Endothelial cell of umbilical vein (primary cell): ENCODE results near the gene GTSF1L. TPM values are rescaled to one million over a fixed set of nuclear protein-coding genes. Genes with fewer than 3 reads are reported as not detected.

Experiments used
- BruUV-seq: library from RNA; stranded (reverse); fragments of 400-500 nt; replicated peaks from 2 replicates; lab custom pipeline; 2021; lab: Mats Ljungman, UMichigan
- CTCF ChIA-PET: fragments of 300-600, 350-600 bp; sonication (Branson Sonifier 250); formaldehyde crosslinking; loops from one replicate; lab custom pipeline; 2021; ENCODE audit warnings: antibody characterized with exemption, inconsistent platforms; lab: Charles Lee
- POLR2A ChIA-PET: fragments of 300-600, 350-600 bp; sonication (Branson Sonifier 250); formaldehyde crosslinking; loops from one replicate; lab custom pipeline; 2021; ENCODE audit warnings: antibody characterized with exemption, inconsistent platforms; lab: Charles Lee
- DNase-seq: peaks from one replicate; pipeline ENCODE4 v3.0.0-alpha.2; 2011; ENCODE audit warnings: low read depth, low spot score
- FAIRE-seq: peaks from 2 replicates; lab custom pipeline; 2011; peaks lifted over from hg19 to GRCh38; lab: Jason Lieb, UNC
- H2AFZ ChIP-seq: 2 replicates; pipeline ENCODE4 v1.6.0; 2012; ENCODE audit warnings: low read depth, low read length, control low read depth, inconsistent platforms
- H3K27ac ChIP-seq: 2 replicates; pipeline ENCODE4 v1.5.1; 2011; ENCODE audit warnings: low read depth, mild to moderate bottlenecking, control low read depth, low read length, moderate library complexity; ENCODE audit not compliant: insufficient read depth
- H3K27me3 ChIP-seq, 2 experiments: 2 replicates each; pipeline versions ENCODE4 v1.6.0 to v1.6.1; 2011; ENCODE audit warnings: low read length in 2 of 2, mixed read lengths in 1 of 2; ENCODE audit not compliant: control insufficient read depth in 2 of 2, insufficient read depth in 2 of 2
- H3K36me3 ChIP-seq, 2 experiments: 2 replicates in 1 of 2; 3 replicates in 1 of 2; pipeline ENCODE4 v1.5.1; 2011; ENCODE audit warnings: low read length in 2 of 2, mild to moderate bottlenecking in 1 of 2, moderate library complexity in 1 of 2; ENCODE audit not compliant: control insufficient read depth in 2 of 2, insufficient read depth in 2 of 2; ENCODE audit errors: extremely low read depth in 1 of 2
- H3K4me1 ChIP-seq: 3 replicates; pipeline ENCODE4 v1.5.1; 2011; ENCODE audit warnings: mild to moderate bottlenecking, low read length; ENCODE audit not compliant: control insufficient read depth, insufficient read depth; ENCODE audit errors: extremely low read depth
- H3K4me2 ChIP-seq: 2 replicates; pipeline ENCODE4 v1.6.1; 2011; ENCODE audit warnings: low read length, control low read depth, mixed read lengths; ENCODE audit not compliant: insufficient read depth
- H3K4me3 ChIP-seq, 3 experiments: fragments of 200-600 bp in 1 of 3; sonication (generic), shearing (Covaris generic) in 1 of 3; replicated peaks in 1 of 3; 2 replicates each; pipeline ENCODE4 v1.5.1; 2011 to 2016; ENCODE audit warnings: control low read depth in 3 of 3, low read length in 3 of 3, mild to moderate bottlenecking in 2 of 3, inconsistent platforms in 1 of 3, low read depth in 1 of 3, moderate library complexity in 1 of 3; ENCODE audit not compliant: insufficient read depth in 1 of 3
- H3K79me2 ChIP-seq: 2 replicates; pipeline ENCODE4 v1.6.0; 2012; ENCODE audit warnings: low read length, inconsistent platforms; ENCODE audit not compliant: control insufficient read depth, insufficient read depth
- H3K9ac ChIP-seq: replicated peaks from 2 replicates; pipeline ENCODE3; 2011; ENCODE audit warnings: low read length, control low read depth; ENCODE audit not compliant: insufficient read depth; ENCODE audit errors: extremely low read depth
- H3K9me1 ChIP-seq: replicated peaks from 3 replicates; pipeline ENCODE4 v1.6.0; 2011; ENCODE audit warnings: mild to moderate bottlenecking, low read length; ENCODE audit not compliant: control insufficient read depth, insufficient read depth; ENCODE audit errors: extremely low read depth
- H3K9me3 ChIP-seq: replicated peaks from 2 replicates; pipeline ENCODE4 v1.5.1; 2012; ENCODE audit warnings: low read length, inconsistent platforms; ENCODE audit not compliant: control insufficient read depth, insufficient read depth
- H4K20me1 ChIP-seq: replicated peaks from 2 replicates; pipeline ENCODE3; 2011; ENCODE audit warnings: mild to moderate bottlenecking, low read length; ENCODE audit not compliant: control insufficient read depth, insufficient read depth; ENCODE audit errors: extremely low read depth
- EZH2 ChIP-seq: IDR thresholded peaks from 2 replicates; pipeline ENCODE4 v1.6.1; 2012; ENCODE audit warnings: borderline replicate concordance, low read depth, mild to moderate bottlenecking, moderate library complexity, low read length, inconsistent platforms; ENCODE audit not compliant: severe bottlenecking
- FOS ChIP-seq: IDR thresholded peaks from 2 replicates; pipeline ENCODE4 v1.6.1; 2011; ENCODE audit warnings: mild to moderate bottlenecking, low read length, moderate library complexity, borderline replicate concordance; ENCODE audit not compliant: insufficient read depth
- GATA2 ChIP-seq: IDR thresholded peaks from 2 replicates; pipeline ENCODE4 v1.7.0; 2011; ENCODE audit warnings: low read depth, mild to moderate bottlenecking, moderate library complexity, mixed read lengths, low read length; ENCODE audit not compliant: insufficient read length, insufficient read depth
- JUN ChIP-seq: IDR thresholded peaks from 2 replicates; pipeline ENCODE4 v1.6.1; 2011; ENCODE audit warnings: borderline replicate concordance, low read depth; ENCODE audit not compliant: insufficient read length, insufficient read depth
- MYC ChIP-seq: IDR thresholded peaks from one replicate; pipeline ENCODE4 v1.6.1; 2011; ENCODE audit warnings: mild to moderate bottlenecking, low read depth, low read length
- POLR2A ChIP-seq: IDR thresholded peaks from 2 replicates; pipeline ENCODE4 v1.6.1; 2012; ENCODE audit warnings: low read depth, mild to moderate bottlenecking, control low read depth, low read length
- POLR2AphosphoS5 ChIP-seq: IDR thresholded peaks from 2 replicates; pipeline ENCODE4 v1.6.1; 2012; ENCODE audit warnings: low read depth, mild to moderate bottlenecking, control low read depth, low read length, moderate library complexity; ENCODE audit not compliant: insufficient read depth
- dilution Hi-C: fragments of 300-500 bp; cut with MboI; formaldehyde crosslinking; loops from one replicate; pipeline ENCODE4 v1.15.0; 2019; ENCODE audit warnings: low sequenced_read_pairs; ENCODE audit not compliant: extremely low pct_ligation_motif_present
- intact Hi-C: fragments of 100-400 bp; cut with micrococcal nuclease; formaldehyde crosslinking; loops from one replicate; pipeline ENCODE4 v1.10.0; 2022
- polyA plus RNA-seq, 4 experiments: library from polyadenylated mRNA; depleted of rRNA in 3 of 4; stranded (reverse) in 3 of 4; unstranded in 1 of 4; fragments of >200 nt; gene quantifications; 2 replicates each; pipeline versions ENCODE4 v1.2.1 to v1.2.3, GENCODE V29; 2011 to 2012; ENCODE audit warnings: missing spikeins in 1 of 4
- total RNA-seq: library from RNA; stranded (reverse); gene quantifications from 2 replicates; pipeline ENCODE4 v1.2.3, GENCODE V29; 2021
- TF ChIP-seq, protein P1 (sequence below): IDR thresholded peaks from 2 replicates; pipeline ENCODE4 v1.6.1; 2011; ENCODE audit not compliant: insufficient read depth, insufficient read length

Gene GTSF1L
- total and polyA plus RNA-seq, 2 donors (not counting 3 experiments of a cell fraction or from before 2014, with no cell fraction given), result not detected

DNA sequence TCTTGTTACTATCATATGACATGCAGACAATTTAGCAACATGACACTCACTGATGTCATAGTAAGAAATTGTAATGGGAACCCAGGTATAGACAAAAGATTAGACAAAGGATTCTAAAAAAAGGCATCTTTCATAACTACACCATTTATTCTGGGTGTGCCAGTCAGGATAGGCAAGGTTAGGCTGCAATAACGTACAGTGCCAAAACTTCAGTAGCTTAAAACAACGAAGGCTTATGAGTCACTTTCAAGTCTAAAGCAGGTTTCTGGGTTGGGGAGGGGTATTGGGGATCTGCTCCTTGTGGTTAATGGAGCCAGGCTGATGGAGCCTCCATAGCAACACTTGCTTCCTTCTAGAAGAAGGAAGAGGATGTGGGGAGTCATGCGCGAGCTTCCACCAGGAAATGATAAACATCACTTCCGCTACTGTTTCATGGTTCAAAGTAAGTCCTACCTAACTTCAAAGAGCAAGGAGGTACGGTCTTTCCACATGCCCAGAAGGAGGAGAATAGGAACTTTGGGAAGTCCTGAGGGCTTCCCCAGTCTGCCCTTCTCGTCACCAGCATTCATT lies 2.0 kb upstream of the GTSF1L start:
- Histone ChIP-seq H3K27ac (no peak overlapping the region), H2AFZ (no peak overlapping the region), H3K4me3 (no peak overlapping the region), H3K36me3 (no peaks in the 10 kb centered on the region), H4K20me1 (no peaks in the 10 kb centered on the region), H3K9ac (no peak overlapping the region), H3K4me1 (peaks cover 3% of the 10 kb centered on the region), H3K4me2 (no peak overlapping the region), H3K9me3 (no peaks in the 10 kb centered on the region), H3K9me1 (no peaks in the 10 kb centered on the region), H3K79me2 (no peaks in the 10 kb centered on the region), H3K27me3 (peaks cover 0 to 3% of the 10 kb centered on the region in 2 experiments)
- TF ChIP-seq POLR2AphosphoS5 (no peak), GATA2 (no peak), EZH2 (no peak), FOS (no peak), MYC (no peak), POLR2A (no peak), JUN (no peak)
- TF ChIP-seq, protein P1, sequence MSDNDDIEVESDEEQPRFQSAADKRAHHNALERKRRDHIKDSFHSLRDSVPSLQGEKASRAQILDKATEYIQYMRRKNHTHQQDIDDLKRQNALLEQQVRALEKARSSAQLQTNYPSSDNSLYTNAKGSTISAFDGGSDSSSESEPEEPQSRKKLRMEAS, result no peak
- ChIA-PET POLR2A (no interaction called here), CTCF (interaction anchor here (0.7 to 1.3 kb wide), 3 partner anchors 21 to 37 kb away, joined by 3 to 4 read pairs (median 4); no protein-coding TSS in a partner anchor)
- DNase-seq (no peak), FAIRE-seq (no peak)
- intact Hi-C loops, result no loop called here
- dilution Hi-C loops, result no loop called here
- BruUV-seq, result no TSS peak
